RWPE2 (cell line): ENCODE data around the gene WDR75.

Source experiments
- ATAC-seq: fragments of 200-7000 bp; cut with Tn5 transposase; 3 replicates; pipeline ENCODE4 v1.9.1; 2021; ENCODE audit warnings: low read depth
- DNase-seq: peaks from one replicate; pipeline ENCODE4 v3.0.0-alpha.2; 2020; ENCODE audit warnings: low spot score
- H3K27ac ChIP-seq: fragments of 450-650 bp; 2 replicates; pipeline ENCODE4 v1.5.1; 2017; ENCODE audit warnings: mild to moderate bottlenecking; ENCODE audit not compliant: poor library complexity, severe bottlenecking
- H3K27me3 ChIP-seq: fragments of 250-450 bp; sonication (Bioruptor Pico); 2 replicates; pipeline ENCODE4 v1.5.1; 2021; ENCODE audit warnings: mild to moderate bottlenecking, moderate library complexity; ENCODE audit not compliant: insufficient read depth, poor library complexity, severe bottlenecking
- H3K36me3 ChIP-seq: fragments of 250-450 bp; sonication (Bioruptor Pico); 2 replicates; pipeline ENCODE4 v1.5.1; 2020; ENCODE audit warnings: low read depth, mild to moderate bottlenecking, moderate library complexity
- H3K4me1 ChIP-seq: fragments of 250-450 bp; sonication (Bioruptor Pico); 2 replicates; pipeline ENCODE4 v1.5.1; 2021; ENCODE audit warnings: mild to moderate bottlenecking, moderate library complexity; ENCODE audit not compliant: insufficient read depth, poor library complexity, severe bottlenecking
- H3K4me3 ChIP-seq: fragments of 250-450 bp; sonication (Bioruptor Pico); 2 replicates; pipeline ENCODE4 v1.5.1; 2021; ENCODE audit warnings: mild to moderate bottlenecking, moderate library complexity; ENCODE audit not compliant: severe bottlenecking
- H3K9me3 ChIP-seq: fragments of 250-450 bp; sonication (Bioruptor Pico); 2 replicates; pipeline ENCODE4 v1.5.1; 2021; ENCODE audit warnings: mild to moderate bottlenecking, moderate library complexity; ENCODE audit not compliant: severe bottlenecking
- CTCF ChIP-seq: fragments of 450-650 bp; IDR thresholded peaks from one replicate; pipeline ENCODE4 v1.5.1; 2017; ENCODE audit warnings: mild to moderate bottlenecking, moderate library complexity; ENCODE audit not compliant: poor library complexity, severe bottlenecking

Gene WDR75

GRCh38 chr2:189437926-189438325 lies 3.3 kb upstream of the WDR75 start:
- no peaks in the 10 kb centered on the region for H3K9me3 ChIP-seq
- no peak for DNase-seq
- no peaks in the 10 kb centered on the region for H3K27me3 ChIP-seq
- H3K36me3 ChIP-seq: peaks cover 4% of the 10 kb centered on the region; the same call in 1 of the 2 replicates
- H3K27ac ChIP-seq: no peak overlapping the region
- no peak for ATAC-seq
- H3K4me3 ChIP-seq: no peak overlapping the region
- no peak for TF ChIP-seq CTCF
- H3K4me1 ChIP-seq: peaks cover 5% of the 10 kb centered on the region

GRCh38 chr2:189439342-189439741 lies 1.9 kb upstream of the WDR75 start:
- DNase-seq (no peak), ATAC-seq (no peak)
- no peaks in the 10 kb centered on the region for H3K9me3 ChIP-seq
- peaks cover 8% of the 10 kb centered on the region for H3K4me1 ChIP-seq
- TF ChIP-seq CTCF: no peak
- H3K27me3 ChIP-seq: no peaks in the 10 kb centered on the region
- peaks cover 17% of the 10 kb centered on the region for H3K36me3 ChIP-seq
- H3K27ac ChIP-seq: no peak overlapping the region
- H3K4me3 ChIP-seq: no peak overlapping the region

GRCh38 chr2:189440644-189440946 lies 679 bp upstream of the WDR75 start:
- peaks cover 30% of the 10 kb centered on the region for H3K36me3 ChIP-seq
- TF ChIP-seq CTCF: no peak
- H3K9me3 ChIP-seq: no peaks in the 10 kb centered on the region
- peak overlapping the region; percentile 22 for H3K27ac ChIP-seq
- H3K4me3 ChIP-seq: peak overlapping the region; percentile 66
- ATAC-seq (peak; percentile 46), DNase-seq (no peak)
- no peaks in the 10 kb centered on the region for H3K27me3 ChIP-seq
- peaks cover 8% of the 10 kb centered on the region for H3K4me1 ChIP-seq

- peak; percentile 35 for ATAC-seq
- no peak for DNase-seq
- no peak for TF ChIP-seq CTCF
These were observed 418 bp downstream of the WDR75 start for GRCh38 chr2:189441709-189442074.

GRCh38 chr2:189442468-189442867 lies 1.2 kb downstream of the WDR75 start:
- H3K27me3 ChIP-seq: no peaks in the 10 kb centered on the region
- H3K36me3 ChIP-seq: peaks cover 38% of the 10 kb centered on the region
- H3K4me1 ChIP-seq: peaks cover 8% of the 10 kb centered on the region
- no peak for ATAC-seq
- H3K4me3 ChIP-seq: no peak overlapping the region
- TF ChIP-seq CTCF: no peak
- no peak for DNase-seq
- H3K9me3 ChIP-seq: no peaks in the 10 kb centered on the region
- H3K27ac ChIP-seq: no peak overlapping the region

More at GRCh38 chr2:189441709-189442074, 418 bp downstream of the WDR75 start:
- Histone ChIP-seq H3K27me3 (no peaks in the 10 kb centered on the region), H3K27ac (peak overlapping the region; percentile 22), H3K4me3 (peak overlapping the region; percentile 66), H3K36me3 (peaks cover 37% of the 10 kb centered on the region), H3K9me3 (no peaks in the 10 kb centered on the region), H3K4me1 (peaks cover 8% of the 10 kb centered on the region)
